NCI-H345 treated with DMSO at 0.1 percent for 48 hours (cell line): ENCODE data around the gene CDKAL1.
A peak's percentile ranks its signal among the peaks of the same experiment; 100 is the strongest.
"Not testable (repeated sequence)": the region's sequence is repeated elsewhere in the genome, so short reads cannot be mapped to it uniquely, and the experiment has no call there.

ENCODE experiments used
- DNase-seq: peaks from one replicate; lab custom pipeline; 2025; ENCODE audit not compliant: unreplicated experiment; lab: John Stamatoyannopoulos, UW

CDKAL1 gene

DNA sequence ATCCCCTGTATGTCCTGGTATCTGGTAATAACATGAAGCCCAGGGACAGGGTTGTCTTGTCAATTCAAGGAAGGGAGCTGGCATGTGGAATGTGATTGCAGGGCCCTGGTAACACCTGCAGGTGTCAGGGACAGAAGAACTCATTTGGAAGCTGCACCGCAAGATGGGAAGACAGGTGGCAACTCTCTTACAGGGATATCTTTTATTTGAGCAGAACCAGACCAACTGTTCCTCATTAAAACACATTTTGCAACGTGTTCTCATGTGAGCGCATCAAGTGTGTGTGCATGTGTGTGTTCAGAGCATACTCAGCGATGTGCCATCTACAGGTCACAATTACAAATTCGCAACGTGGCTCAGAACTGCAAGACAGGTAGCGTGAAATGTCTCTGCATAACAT lies 688.4 kb downstream of the CDKAL1 start:
- no peak for DNase-seq

DNA sequence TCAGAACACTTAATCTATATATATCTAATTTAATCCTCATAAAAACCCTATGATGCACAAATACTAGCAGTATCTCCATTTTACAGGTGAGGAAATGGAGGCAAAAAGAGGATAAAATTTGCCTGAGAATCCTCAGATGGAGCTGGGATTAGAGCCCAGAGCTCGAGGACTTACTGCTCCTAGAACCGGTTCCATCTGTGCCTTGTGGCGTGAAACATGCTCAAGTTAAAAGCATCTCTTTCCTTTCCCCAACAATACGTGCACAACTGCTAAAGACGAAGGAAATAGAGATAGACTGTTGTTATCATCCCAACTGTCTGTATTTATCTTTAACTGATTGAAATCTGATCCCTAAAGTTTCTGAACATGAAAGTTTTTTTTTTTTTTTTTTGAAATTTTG lies 691.7 kb downstream of the CDKAL1 start:
- DNase-seq: no peak

DNA sequence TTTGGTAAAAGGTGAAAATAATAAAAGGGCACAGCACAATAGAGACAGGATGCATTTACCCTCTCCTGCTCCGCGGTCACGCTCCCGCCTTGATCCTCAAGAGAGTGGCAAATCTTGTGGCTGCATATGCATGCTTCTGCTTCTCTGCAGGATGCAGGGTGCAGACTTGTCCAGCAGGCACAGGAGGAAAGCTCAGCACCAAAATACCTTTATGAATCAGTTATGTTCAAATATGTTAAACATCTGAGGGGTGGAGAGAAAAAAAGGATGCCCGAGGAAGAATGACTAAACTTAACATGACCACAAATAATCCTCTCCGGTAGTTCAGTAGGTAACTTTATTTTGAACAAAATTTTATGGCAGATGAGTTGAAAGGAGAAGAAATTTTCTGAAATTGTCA lies 693.2 kb downstream of the CDKAL1 start:
- no peak for DNase-seq

DNA sequence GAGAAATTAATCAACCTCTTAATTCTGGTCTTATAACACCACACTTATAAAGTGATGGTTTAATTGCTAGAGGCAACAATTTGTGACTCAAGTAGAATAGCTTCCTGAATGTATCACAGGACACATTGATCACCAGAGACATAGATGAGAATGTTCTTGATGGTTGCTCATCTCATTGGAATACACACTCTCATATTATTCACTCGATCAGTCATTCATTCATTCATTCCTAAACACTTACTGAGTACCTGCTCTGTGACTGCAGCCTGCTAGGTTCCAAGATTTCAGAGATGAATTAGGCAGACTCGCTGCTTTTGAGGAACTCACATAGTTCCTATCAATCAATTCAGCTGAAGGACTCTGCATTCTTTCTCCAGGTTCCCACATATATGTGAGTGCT lies 694.2 kb downstream of the CDKAL1 start:
- no peak for DNase-seq

DNA sequence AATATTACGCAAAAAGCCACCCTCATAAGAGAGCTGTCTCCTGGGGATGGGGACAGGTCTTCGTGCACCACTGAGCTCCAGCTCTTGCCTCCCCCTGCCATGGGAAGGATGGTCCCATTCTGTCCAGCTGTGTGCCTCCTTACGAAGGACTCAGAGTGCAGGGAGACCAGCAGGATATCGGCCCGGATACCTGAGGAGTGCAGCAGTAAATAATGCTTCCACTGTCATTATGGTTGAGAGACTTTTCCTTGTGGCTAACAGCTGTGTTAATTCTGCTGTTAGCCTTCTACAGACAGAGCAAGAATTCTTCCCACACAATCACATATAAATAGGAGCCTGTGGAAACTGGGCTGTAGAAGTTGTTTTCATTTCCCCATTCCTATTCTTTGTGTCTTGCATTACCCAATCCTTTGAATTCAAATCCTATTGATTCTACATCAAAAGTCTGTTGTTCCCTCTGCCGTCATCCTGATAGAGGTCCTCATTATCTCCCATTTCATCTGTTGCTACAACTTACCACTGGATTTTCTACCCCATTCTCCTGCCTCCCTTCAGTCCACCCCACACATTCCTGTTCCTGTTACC lies 694.7 kb downstream of the CDKAL1 start:
- DNase-seq: no peak

DNA sequence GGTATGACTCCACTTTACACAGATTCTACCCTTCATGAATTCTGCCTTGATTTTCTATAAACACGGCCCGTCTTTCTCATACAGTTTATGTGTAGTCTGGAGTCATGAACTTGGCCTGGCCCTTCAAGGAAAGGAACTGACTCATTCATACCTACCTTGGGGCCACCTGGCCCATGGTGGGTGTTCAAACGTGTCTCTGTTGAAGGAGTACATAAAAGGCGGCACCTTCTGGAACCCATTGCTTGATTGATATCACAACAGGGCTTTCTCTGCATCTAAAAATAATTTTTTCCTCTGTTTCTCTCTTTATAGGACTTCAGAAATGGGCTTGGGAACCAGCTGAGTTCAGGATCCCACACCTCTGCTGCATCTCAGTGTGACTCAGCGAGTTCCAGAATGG lies 696.3 kb downstream of the CDKAL1 start:
- no peak for DNase-seq

DNA sequence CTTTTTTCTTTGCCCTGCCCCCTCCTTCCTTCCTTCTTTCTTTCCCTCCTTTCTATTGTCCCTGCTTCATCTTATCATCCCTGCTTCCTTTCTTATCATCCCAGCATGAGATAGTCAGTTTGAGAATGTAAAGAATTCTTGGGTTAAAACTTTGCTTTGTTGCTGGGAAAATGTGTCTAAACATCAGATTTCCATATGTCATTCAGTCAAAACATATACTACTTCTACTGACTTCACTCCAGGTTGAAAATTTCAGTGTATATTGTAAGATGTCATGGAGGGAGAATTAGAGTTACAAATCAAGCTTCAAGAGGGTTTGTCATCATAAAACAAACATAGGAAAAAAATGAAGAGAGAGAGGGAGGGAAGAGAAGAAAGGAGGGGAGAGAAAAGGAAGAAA lies 700.9 kb downstream of the CDKAL1 start:
- no peak for DNase-seq

DNA sequence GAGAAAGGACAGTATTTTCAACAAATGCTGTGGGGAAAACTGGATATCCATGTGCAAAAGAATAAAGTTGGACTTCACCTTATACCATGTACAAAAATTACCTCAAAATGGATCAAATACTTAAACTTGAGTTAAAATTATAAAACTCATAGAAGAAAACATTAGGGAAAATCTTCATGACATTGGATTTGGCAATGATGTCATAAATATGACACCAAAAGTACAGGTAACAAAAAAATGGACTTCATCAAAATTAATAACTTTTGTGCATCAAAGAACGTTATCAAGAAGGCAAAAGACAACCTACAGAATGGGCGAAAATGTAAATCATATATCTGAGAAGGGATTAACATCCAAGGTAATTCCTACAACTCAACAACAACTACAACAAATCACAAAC lies 704.0 kb downstream of the CDKAL1 start:
- DNase-seq: no peak

DNA sequence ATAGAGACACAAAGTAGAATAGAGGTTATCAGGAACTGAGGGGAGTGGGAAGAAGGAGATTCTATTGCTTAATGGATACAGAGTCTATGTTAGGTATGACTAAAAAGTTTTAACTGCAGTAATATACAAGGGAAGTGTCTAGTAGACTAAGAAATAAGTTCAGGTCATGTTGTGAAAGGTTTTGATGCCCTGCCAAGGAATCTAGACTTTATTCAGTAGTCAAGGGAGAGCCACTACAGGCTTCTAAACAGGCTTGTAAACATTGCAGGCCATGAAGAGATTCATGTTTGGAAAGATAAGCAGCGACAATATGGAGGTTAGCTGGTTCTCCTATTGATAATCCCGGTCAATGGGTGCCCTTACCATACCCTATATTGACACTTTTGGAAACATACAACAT lies 706.5 kb downstream of the CDKAL1 start:
- no peak for DNase-seq

DNA sequence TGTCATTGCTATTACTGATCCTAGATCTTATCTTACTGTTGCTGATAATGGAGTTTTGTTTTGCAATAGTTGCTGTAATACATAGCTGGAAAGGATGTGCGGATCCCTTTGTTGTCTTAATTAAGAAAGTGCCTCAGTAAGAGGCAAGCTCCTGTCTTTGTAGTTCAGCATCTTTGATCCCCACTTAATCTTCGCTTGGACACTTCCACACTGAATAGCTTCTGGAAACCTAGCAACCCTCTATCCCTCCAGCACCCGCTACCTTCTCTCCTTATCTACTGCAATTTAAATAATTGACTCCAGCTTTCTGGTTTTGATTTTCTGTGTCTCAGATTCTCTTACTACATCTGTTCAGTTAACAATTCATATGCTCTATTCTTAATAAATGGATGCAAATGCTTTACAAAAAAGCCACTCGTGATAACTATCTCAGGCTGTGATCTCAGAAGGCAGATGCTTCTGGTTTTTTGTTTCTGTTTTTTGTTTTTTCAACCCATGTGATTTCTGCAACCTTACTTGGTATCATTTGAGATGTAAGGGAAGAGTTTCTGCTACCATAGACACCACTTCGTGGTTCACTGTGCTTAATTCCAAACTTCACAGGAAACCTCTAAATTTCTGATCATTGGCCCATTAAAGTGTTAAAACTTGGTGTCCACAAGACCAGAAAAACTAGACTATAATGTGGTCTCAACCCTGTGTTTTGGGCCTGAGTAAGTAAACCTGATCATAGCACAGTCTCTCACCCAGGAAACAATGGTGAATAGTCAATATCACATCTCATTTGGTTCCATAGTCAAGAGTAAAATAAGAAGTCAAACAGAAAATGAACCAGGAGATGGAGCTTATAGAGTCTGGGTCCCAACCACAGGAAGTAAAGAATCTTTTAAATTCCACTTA lies 707.2 kb downstream of the CDKAL1 start:
- no peak for DNase-seq

DNA sequence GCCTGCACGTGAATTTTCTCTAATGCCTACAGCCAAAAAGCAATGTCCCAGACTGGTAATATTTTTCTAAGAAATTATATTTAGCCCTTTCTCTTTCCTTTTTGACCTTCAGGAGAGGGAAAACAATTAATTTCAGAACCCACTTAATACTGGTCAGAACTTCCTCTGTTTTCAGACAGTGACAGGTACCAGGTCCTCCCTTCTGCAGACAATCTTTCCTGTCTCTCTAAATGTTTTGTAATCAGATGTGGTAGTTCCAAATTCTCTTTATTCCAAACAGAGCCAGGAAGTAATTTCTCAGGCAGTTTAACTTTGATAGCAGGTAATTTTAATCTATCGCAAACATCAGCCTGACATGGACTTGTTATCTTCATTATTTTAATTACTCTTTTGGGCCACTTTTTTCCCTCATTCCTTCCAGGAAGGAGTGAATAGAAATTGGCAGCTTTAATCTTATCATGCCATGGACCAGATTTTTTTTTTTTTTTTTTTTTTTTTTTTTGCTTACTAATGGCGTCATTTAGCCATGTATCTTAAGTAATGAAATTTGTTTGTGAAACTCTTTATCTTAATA lies 710.7 kb downstream of the CDKAL1 start:
- no peak for DNase-seq

DNA sequence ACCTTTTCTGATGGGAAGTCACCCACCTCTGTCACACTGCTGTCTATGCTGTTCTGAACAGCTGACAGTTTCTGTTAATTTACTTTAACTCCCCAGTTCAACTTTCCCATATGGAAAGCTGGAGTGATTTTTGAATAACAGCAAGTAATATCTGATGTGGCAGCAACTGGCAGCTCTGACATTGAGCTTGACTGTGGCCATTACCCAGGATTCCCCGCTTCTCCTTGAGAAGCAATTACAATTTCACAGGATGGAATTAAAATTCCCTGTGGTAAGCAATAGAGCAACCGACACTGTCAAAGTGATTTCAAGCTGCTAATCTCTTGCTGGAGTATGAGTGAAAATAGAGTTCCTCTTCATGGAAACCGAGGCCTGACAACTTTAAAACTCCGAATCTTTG lies 711.2 kb downstream of the CDKAL1 start:
- DNase-seq: no peak

DNA sequence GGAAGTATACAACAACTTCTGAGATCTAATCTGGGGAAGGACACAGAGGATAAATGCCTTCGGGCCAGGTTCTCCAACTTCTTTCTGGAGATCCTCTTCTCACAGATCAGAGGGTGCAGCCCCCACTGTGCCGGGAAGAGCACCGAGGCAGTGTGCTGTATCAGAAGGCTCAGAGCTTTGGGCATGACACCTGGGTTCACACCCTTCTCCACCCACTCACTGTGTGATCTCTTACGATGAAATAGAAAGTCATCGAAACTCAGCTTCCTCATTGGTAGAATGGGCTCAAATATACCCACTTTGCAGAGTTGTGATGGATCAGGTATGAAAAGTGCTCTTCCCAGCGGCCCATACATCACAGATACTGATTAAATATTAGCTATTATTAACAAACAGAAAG lies 711.8 kb downstream of the CDKAL1 start:
- DNase-seq: no peak

DNA sequence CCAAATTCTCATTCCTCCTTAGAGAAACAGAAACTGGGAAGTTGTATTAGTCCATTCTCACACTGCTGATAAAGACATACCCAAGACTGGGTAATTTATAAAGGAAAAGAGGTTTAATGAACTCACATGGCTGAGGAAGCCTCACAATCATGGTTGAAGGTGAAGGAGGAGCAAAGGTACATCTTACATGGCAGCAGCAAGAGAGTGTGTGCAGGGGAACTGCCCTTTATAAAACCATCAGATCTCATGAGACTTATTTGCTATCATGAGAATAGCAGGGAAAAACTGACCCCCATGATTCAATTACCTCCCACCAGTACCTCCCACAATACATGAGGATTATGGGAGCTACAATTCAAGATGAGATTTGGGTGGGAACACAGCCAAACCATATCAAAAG lies 720.2 kb downstream of the CDKAL1 start:
- DNase-seq: not testable (repeated sequence)

DNA sequence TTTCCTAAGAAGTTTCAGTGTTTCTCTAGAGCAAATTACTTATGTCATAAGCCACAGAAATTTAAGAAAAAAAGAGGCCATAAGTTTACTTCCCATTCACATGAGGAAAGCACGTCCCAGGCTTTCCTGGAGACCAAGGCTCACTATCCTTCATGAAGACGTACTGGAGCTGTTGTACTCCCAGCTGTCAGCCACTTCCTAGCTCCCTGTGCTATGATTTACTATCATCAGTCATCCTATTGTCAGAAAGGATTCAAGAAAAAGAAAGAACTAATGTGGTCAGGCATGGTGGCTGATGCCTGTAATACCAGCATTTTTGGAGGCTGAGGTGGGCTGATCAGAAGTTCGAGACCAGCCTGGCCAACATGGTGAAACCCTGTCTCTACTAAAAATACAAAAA lies 721.9 kb downstream of the CDKAL1 start:
- no peak for DNase-seq

DNA sequence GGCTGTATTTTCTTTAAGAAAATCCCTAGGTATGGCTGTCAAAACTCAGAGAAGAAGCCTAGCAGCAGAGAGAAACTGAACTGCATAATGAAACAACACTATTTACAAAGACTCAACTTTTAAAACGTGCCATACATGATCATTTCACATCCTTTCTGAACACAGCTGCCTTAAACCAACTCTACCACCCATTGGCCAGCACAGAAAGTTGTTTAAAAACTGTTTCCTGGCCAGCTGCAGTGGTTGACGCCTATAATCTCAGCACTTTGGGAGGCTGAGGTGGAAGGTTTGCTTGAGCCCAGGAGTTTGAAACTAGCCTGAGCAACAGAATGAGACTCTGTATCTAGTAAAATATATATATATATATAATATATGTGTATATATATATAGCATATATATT lies 722.9 kb downstream of the CDKAL1 start:
- no peak for DNase-seq

DNA sequence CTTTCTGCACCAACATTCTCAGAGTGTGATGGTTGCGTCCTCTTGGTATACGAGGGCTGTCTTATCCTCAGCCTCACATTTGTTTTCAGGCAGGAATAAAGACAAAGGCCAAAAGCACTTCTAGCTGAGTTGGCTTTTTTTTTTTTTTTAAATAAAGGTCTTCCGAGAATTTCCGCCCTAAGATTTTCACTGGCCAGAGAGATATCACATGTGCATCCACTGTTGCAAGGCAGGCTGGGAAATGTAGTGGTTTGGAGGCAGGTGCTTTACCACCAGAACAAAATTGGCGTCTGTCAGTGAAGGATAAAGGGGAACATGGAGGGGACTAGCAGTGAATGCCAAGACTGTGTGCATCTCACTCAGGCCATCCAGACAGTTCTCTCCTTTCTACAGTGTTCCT lies 724.4 kb downstream of the CDKAL1 start:
- no peak for DNase-seq

DNA sequence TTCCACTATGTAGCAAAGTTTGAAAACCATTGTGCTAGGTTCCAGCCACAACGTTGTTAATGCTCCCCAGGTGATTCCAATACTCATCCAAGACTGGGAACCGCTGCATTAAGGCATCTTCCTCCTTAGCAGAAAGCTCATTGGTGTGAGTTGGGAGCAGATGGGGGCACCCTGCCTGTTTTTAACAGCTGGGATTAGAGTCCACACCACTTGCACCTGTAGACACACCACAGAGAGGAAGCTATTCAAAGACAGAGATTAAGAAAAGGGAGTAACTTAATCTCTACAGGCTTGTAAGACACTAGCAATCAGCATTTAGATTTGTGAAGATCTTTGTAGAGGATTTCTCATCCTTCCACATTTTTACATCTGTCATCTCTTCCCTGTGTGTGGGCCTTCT lies 725.4 kb downstream of the CDKAL1 start:
- DNase-seq: no peak

DNA sequence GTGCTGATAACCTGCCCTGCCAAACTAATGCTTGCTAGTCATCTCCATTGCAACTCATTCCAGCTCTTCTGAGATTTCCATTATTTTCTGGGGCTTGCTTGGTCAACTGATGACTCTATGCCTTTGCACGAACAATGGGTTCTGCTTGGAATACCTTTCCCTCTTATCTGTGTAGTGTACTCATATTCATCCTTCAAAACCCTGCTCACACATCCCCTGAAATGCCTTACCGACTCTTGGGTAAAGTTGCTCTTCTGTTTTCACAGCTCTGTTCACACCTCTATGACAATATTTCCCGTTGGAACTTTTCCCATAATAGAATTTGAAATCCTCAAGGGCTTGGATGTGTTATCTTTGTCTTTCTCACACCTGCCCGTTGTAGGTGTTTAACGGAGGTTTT lies 728.2 kb downstream of the CDKAL1 start:
- DNase-seq: no peak

DNA sequence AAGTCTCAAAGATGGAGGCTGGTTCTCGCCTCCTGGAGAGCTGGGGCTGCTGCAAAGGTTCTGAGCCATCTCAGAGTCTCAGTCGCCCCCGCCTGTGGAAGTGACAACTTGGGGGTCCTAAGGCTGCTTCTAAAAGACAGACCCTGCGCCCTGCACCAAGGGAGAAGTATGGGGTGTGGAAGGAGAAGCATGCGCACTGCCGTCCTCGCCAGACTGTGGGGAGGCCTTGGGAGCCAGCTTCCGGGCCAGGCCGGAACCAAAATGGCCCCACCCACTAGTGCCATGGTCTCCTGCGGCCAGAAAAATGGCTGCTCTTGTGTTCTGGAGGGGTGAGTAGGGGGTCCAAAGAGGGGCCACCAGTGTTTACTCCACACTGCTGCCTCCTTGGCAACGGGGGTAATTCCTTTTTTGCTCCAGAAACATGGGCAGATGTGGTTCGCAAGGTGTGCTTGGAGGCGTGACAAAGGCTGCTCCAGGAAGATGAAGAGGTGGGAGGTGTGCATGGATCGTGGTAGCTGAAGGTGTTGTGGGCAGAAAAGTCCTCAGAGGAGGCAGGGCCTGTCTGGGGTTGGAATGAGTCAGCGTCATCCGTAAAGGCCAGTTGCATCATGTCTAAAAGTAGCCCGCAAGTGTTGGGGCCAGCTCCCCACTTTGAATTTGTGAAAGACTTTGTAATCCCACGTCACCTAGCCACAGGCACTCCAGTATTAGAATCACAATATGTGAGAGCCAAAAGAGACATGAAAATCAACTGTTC lies 729.5 kb downstream of the CDKAL1 start:
- no peak for DNase-seq

DNA sequence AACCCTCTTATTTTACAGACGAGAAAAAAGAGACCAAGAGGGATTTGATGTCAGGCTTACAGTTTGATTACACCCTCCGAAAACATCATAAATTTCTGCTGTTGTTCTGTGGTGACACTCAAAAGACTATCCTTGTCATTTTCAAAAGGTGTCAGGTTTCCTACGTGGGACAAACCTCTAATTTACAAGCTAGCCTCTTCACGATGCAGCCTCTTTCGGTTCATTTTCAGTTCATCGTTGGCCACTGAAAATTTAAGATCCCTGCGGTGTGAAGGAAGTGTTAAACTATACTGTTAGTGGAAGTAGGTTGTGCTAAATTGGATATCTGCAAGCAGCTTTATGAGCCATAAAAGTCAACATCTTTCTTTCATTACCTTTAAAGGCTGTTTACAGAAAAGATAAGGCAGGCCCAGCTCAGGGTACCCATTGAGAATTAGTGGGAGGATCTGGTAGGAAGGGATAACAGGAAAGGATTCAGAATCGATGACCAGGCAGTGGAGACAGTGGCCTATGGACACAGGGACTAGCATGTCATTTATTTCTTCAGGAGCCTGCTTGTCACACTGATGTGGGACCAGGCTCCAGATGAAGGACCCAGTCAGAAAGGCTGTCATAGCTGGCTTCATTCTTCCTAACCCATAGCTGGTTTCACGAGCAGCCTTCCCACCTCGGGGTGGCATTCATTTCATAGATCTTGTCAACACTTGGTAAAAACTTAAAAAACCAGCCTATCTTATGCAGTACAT lies 730.2 kb downstream of the CDKAL1 start:
- peak; percentile 53 for DNase-seq
